Tibial nerve (tissue), 4 donors: ENCODE data around the gene DCBLD2.

Experiments
- EP300 ChIP-seq, 2 donors: sonication (generic); formaldehyde crosslinking; IDR thresholded peaks; one replicate each; pipeline ENCODE4 v1.6.1; 2017; ENCODE audit warnings: antibody characterized with exemption in 2 of 2, mild to moderate bottlenecking in 1 of 2
- POLR2A ChIP-seq, 2 donors: fragments of 450-650 bp; IDR thresholded peaks; one replicate each; pipeline ENCODE4 v1.6.1; 2017; ENCODE audit warnings: antibody characterized with exemption in 2 of 2, mild to moderate bottlenecking in 2 of 2, moderate library complexity in 2 of 2
- TF ChIP-seq, protein P1 (sequence below), 5 experiments: fragments of 200-600 bp in 3 of 5; fragments of 450-650 bp in 2 of 5; sonication (generic) in 3 of 5; IDR thresholded peaks; one replicate each; pipeline ENCODE4 v1.5.1; 2016 to 2019; ENCODE audit warnings: antibody characterized with exemption in 5 of 5, mild to moderate bottlenecking in 3 of 5, moderate library complexity in 2 of 5

GRCh38 chr3:98843266-98843959 is 58.1 kb downstream of the DCBLD2 start:
- TF ChIP-seq POLR2A (IDR thresholded peaks at IDR 0.05) = no peak
- TF ChIP-seq, protein P1, sequence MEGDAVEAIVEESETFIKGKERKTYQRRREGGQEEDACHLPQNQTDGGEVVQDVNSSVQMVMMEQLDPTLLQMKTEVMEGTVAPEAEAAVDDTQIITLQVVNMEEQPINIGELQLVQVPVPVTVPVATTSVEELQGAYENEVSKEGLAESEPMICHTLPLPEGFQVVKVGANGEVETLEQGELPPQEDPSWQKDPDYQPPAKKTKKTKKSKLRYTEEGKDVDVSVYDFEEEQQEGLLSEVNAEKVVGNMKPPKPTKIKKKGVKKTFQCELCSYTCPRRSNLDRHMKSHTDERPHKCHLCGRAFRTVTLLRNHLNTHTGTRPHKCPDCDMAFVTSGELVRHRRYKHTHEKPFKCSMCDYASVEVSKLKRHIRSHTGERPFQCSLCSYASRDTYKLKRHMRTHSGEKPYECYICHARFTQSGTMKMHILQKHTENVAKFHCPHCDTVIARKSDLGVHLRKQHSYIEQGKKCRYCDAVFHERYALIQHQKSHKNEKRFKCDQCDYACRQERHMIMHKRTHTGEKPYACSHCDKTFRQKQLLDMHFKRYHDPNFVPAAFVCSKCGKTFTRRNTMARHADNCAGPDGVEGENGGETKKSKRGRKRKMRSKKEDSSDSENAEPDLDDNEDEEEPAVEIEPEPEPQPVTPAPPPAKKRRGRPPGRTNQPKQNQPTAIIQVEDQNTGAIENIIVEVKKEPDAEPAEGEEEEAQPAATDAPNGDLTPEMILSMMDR (IDR thresholded peaks at IDR 0.05) = no peak
- TF ChIP-seq EP300 (IDR thresholded peaks at IDR 0.05) = no peak
